Left ventricle myocardium superior (tissue), 1 donor: ENCODE results near the gene SMYD4. TPM values are rescaled to one million over a fixed set of nuclear protein-coding genes. Genes with fewer than 3 reads are reported as not detected.
A peak's percentile ranks its signal among the peaks of the same experiment; 100 is the strongest.
"Not testable (repeated sequence)": the region's sequence is repeated elsewhere in the genome, so short reads cannot be mapped to it uniquely, and the experiment has no call there.

Source experiments
- ATAC-seq: fragments of 200-7000 bp; cut with Tn5 transposase; one replicate; pipeline ENCODE4 v1.9.1; 2020; ENCODE audit warnings: mild to moderate bottlenecking, moderate library complexity
- DNase-seq: peaks from one replicate; pipeline ENCODE4 v3.0.0-alpha.2; 2020
- intact Hi-C: fragments of 100-400 bp; cut with micrococcal nuclease; formaldehyde crosslinking; loops from one replicate; pipeline ENCODE4 v1.11.0; 2022
- total RNA-seq: library from RNA; stranded (reverse); fragmentation: NEBNext Ultra II Directional; extraction: Animal tissue kit (Norgen Biotek cat#: 25700); gene quantifications from one replicate; pipeline ENCODE4 v1.2.1, GENCODE V29; 2021
- donor health status: DM: no; HTN: yes; CAD: no; lungs with severe emphysema.

SMYD4 gene
- total RNA-seq, 1 donor from 2014 or later: 6.9 TPM

- intact Hi-C loops: no loop called here
- DNase-seq (no peak), ATAC-seq (no peak)
Observed at GRCh38 chr17:1834380-1835149, 4.9 kb upstream of the SMYD4 start.

- intact Hi-C loops: no loop called here
- no peak for DNase-seq
- ATAC-seq: no peak
Observed at GRCh38 chr17:1830288-1830687, 586 bp upstream of the SMYD4 start.

DNA sequence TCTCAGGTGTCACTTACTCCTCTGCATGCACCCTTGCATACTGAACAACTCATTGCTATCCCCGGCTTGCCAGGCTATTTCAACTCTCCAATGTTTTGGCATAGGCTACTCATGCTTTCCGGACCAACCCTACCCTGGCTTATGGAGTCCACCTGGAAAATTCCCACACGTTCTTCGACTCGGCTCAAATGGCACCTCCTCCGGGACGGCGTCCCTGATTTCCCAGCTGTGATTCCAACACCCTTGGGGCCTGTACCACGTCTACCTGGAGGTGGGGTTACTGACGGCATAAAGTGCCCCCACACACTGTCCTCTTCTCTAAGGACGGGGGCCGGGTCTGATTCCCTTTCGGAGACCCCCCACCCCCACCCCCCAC, 498 bp downstream of the SMYD4 start:
- DNase-seq (no peak), ATAC-seq (peak; percentile 39)
- intact Hi-C loops: loop anchor here (2.0 kb wide), 1 partner anchor 42 kb away; no protein-coding TSS in a partner anchor

DNA sequence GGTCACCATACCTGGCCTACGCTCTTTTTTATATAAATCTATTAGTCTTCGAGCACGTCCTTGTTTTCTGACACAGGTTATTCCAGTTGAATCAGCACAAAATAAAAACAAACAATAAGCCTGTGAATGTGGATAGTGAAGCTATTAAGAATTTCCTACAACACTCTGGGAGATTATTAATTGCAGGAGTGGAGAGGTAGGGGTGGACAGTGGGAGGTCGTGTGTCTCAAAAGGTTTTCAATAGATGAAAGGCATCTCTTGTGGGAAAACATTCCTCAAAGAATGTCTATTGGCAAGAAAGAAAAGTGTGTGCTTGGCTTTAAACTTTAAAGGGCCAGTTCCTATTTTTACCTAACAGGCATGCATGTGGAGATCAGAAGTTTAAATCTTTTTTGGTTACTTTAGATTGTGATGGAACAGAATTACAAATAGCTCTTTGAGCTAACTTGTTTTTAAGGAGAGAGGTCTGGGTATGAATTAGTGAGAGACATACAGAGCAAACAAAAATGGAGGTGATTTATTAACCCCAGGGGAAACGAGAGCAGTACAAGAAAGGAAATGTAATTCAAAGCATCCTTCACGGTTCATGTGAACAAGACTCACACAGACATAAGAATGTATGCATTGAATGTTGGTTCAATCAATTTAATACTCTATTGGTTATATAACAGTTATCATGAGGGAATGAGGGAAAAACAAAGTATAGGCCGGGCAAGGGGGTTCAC, 9.0 kb downstream of the SMYD4 start:
- intact Hi-C loops: no loop called here
- DNase-seq: no peak
- ATAC-seq: no peak

GRCh38 chr17:1813088-1813487, 16.6 kb downstream of the SMYD4 start:
- intact Hi-C loops: no loop called here
- no peak for ATAC-seq
- no peak for DNase-seq

DNA sequence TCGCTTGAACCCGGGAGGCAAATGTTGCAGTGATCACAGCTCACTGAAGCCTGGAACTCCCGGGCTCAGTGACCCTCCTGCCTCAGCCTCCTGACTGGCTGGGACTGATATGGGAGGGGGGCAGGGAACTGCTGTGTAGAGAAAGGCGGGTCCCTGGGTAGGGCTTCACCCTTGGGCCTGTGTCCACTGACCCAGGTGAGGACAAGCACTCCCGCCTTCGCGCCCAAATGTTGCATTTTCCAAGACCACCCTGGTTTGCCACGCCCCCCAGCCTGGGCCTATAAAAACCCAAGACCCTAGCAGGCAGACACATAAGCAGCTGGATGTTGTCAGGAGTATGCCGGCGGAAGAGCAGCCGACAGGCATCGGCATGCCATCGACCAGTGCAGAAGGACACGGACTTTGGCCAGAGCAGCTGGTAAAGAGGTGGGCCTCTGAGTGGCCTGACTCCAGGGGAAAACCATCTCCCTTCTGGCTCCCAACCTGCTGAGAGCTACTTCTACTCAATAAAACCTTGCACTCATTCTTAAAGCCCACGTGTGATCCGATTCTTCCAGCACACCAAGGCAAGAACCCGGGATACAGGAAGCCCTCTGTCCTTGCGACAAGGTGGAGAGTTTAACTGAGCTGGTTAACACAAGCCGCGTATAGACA, 19.1 kb downstream of the SMYD4 start:
- DNase-seq (no peak), ATAC-seq (no peak)
- intact Hi-C loops: no loop called here

DNA sequence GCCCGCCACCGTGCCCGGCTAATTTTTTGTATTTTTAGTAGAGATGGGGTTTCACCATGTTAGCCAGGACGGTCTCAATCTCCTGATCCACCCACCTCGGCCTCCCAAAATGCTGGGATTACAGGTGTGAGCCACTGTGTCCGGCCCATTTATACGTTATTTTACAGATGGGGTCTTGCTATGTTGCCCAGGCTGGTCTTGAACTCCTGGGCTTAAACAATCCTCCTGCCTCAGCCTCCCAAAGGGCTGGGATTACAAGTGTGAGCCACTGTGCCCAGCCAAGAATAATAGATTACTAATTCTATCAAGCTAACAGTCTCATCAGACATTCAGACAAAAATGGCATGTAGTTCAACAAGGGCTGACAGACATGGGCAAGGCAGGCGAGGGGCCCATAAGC, 19.9 kb downstream of the SMYD4 start:
- intact Hi-C loops, DNase-seq, ATAC-seq: not testable (repeated sequence)

DNA sequence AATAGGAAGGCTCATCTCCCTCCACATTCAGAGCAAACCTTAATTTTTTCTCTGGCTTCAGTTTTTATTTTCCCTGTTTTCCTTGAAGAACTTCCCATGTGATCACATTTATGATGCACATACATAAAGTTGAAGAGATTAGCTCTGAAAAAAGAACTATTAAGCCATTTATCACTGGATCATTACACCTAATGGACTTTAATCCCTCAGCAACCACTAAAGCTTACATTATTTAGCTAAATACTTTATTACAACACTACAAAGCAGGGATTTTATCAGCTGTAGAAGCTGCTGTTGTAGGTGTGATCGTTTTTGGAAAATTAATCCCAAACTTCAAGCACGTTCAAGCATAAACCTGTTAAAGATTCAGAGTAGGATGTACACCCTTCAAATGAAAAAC, 21.1 kb downstream of the SMYD4 start:
- no peak for DNase-seq
- intact Hi-C loops: no loop called here
- ATAC-seq: no peak

DNA sequence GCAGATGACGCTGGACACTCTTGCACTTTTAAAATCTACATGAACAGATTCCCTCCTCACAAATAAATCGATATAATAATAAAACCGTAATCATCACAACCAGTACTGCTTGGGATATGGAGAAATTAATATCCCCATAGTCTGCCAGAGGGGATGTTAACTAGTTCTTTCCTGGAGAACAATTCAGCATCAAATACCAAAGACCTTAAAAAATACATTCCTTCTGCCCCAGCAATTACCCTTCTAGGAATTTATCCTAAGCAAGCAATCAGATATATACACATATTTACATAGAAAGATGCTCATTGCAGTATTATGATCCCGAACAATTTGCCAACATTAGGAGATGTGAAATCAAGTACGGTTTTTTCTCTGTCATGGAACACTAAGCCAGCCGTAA, 21.8 kb downstream of the SMYD4 start:
- ATAC-seq (no peak), DNase-seq (no peak)
- intact Hi-C loops: no loop called here

GRCh38 chr17:1803280-1803679, 26.4 kb downstream of the SMYD4 start:
- ATAC-seq (no peak), DNase-seq (no peak)
- intact Hi-C loops: no loop called here

DNA sequence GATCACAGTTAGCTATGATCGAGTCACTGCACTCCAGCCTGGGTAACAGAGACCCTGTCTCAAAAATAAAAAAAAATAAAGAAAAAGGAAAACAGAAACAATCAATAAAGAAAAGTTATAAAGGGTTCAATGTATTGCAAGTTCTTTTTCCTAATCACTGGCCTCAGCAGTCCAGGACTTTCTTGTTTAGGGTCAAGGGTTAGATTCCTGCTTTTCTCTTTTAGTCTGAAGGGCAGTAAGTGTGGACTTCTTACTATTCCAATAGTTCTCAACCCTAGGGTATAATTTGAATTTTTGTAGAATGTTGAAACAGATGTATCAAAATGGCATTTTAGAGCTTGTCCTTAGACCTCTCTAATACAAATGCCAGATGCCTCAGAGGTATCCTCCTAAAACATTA, 27.3 kb downstream of the SMYD4 start:
- DNase-seq (no peak), ATAC-seq (no peak)
- intact Hi-C loops: no loop called here

DNA sequence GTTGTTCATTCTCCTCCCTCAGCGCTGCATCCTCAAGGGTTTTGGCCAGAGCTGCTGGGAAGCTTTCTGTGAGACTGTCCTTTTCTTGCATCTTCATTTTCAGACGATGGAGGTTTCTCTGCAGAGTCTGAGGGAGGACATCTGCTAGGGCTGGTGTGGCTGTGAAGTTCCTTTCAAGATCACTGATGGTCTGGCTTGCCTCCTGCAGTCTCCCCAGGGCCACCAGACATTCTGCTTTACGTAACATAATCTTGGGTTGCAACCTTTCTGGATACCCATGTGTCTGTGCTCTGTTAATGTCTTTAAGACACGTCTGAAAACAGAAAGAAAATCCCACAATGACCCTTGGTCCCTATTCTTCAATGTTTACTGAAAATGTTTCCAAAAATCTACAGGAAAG, 29.0 kb downstream of the SMYD4 start:
- DNase-seq (no peak), ATAC-seq (no peak)
- intact Hi-C loops: no loop called here

- ATAC-seq: peak; percentile 77
- intact Hi-C loops: no loop called here
- peak; percentile 47 for DNase-seq
Observed at GRCh38 chr17:1800240-1800639, 29.5 kb downstream of the SMYD4 start.

DNA sequence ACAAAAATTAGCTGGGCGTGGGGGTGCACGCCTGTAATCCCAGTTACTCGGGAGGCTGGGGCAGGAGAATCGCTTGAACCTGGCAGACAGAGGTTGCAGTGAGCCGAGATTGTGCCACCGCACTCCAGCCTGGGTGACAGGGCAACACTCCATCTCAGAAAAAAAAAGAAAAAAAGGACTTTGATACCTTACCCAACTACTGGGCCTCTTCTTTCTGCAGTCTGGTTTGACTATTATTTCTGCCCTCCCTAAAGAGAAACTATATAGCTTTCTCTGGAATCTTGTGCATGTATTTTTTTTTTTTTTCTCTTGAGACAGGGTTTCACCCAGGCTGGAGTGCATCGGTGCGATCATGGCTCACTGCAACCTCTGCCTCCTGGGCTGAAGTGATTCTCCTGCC, 31.9 kb downstream of the SMYD4 start:
- ATAC-seq, intact Hi-C loops, DNase-seq: not testable (repeated sequence)

- DNase-seq (peak; percentile 61), ATAC-seq (peak; percentile 86)
- intact Hi-C loops: no loop called here
Observed at GRCh38 chr17:1797323-1797722, 32.4 kb downstream of the SMYD4 start.

DNA sequence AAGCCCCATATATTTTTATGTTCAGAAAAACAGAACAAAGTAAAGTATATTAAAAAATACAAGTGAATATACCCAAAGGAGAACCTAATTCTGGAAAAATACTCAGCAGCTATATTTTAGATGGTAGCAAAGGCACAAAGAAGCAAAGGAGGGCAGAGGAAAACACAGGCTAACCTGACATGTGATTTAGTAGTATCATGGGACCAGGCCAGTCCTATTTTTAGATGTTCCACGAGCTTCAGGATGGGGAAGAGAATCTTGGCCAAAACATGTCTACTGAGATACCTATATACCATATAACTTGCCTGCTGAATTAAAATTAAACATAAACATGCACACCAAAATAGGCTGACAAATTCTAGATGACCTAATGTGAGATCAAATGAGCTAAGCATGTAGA, 32.9 kb downstream of the SMYD4 start:
- ATAC-seq: peak; percentile 85
- DNase-seq: no peak
- intact Hi-C loops: no loop called here

- intact Hi-C loops: no loop called here
- ATAC-seq (no peak), DNase-seq (no peak)
Observed at GRCh38 chr17:1793447-1793806, 36.3 kb downstream of the SMYD4 start.

DNA sequence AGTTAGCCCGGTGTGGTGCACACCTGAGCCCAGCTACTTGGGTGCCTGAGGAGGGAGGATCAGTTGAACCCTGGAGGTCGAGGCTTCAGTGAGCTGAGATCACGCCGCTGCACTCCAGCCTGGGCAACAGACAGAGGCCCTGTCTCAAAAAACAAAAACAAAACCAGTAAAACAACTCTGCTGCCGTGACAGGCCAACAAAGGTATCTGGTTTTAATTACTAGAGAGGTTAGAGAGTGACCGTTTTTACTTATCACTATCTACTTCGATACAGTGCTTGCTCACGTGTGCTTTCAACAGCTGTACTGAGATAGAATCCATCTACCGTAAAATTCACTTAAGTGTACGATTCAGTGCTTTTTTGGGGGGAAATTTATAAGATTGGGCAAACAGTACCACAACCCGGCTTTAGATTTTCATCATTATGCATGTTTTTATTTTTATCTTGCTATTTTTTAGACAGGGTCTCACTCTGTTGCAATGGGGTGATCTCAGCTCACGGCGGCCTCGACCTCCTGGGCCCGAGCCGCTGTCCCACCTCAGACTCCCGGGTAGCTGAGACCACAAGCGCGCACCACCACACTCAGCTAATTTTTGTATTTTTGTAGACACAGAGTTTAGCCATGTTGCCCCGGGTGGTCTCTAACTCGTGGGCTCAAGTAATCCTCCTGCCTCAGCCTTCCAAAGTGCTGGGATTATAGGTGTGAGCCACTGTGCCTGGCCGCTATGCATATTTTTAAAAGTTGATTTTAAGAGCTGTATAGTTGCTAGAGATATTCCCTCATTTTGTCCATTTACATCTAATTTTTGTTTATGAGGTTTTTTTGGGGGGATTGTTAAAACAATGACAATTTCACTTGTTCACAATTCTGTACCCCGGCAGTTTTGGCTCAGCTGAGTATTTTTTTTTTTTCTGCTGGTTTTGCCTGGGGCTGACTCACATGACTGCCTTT, 36.9 kb downstream of the SMYD4 start:
- intact Hi-C loops: no loop called here
- no peak for ATAC-seq
- DNase-seq: no peak

DNA sequence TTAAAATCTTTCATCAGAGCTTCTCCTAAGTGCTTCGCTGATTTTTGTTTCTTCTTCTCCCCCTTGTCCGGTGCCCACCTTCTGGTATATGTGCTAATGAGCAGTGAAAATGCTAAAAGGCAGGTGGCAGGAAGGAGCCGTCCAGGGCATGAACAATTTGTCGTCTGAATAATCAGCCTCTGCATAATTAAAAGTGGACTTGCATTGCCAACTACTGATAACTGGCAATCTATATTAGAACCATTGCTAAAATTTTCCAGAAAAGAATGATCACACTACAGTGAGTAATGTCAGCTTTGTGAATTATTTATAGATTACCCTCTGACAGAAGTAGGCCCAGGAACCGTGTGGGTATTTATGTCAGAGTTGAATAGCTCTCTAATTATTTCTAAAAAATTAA, 39.8 kb downstream of the SMYD4 start:
- ATAC-seq: peak; percentile 44
- intact Hi-C loops: no loop called here

More for the DNA sequence above, 39.8 kb downstream of the SMYD4 start:
- no peak for DNase-seq
